ENCODE measurements around the gene PRM3.

- TF ChIP-seq CHD2 (IDR thresholded peaks at IDR 0.05; ENCODE audit: low read length) = no peak
- TF ChIP-seq CTCF (IDR thresholded peaks at IDR 0.05; ENCODE audit: control extremely low read depth in 1 of 3, insufficient read depth in 1 of 3, low read depth in 1 of 3, low read length in 3 of 3) = no peak
- TF ChIP-seq BRCA1 (IDR thresholded peaks at IDR 0.05; ENCODE audit: low read depth, low read length) = no peak
These were observed 9.7 kb downstream of the PRM3 start for GRCh38 chr16:11263737-11264136.
